Measurements from ENCODE around the gene ZNF227. TPM values are rescaled to one million over a fixed set of nuclear protein-coding genes. Genes with fewer than 3 reads are reported as not detected.

Gene ZNF227
- total RNA-seq, 1 experiment from 2014 or later = 22.6 TPM

DNA sequence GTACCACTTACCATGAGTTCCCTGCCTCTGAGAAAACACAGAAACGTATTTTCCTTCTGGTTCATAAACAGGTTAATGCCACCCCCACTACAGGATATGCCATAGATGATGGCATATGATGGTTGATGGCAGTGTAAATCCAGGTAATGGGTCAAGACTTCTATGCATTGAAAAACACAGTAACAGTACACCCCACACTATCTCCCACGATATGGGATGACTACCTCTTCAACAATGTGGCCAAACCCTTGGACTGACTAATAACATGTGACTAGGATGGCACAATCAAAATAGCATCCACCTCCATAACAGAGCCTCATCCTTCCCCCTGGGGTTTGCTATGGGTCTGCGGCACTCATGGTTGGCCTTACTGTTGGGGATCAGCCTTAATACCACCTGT is 70.5 kb downstream of the ZNF227 start:
- H3K23ac ChIP-seq (ENCODE audit: insufficient read length, low read depth, low read length) = no peak overlapping the region
- Mint-ChIP-seq H3K4me1 (peaks cover 6 to 7% of the 10 kb centered on the region in 2 experiments; a peak in 3 of 4 replicates), H3K4me3 (0 out of 5 replicates have a peak overlapping the region, but pooled peaks of 1 of the 2 experiments have one; percentile 24), H3K36me3 (ENCODE audit: insufficient read depth in 1 of 3, low read depth in 3 of 3) (peaks cover 28 to 49% (median 39%) of the 10 kb centered on the region in 3 experiments), H3K27ac (no peak overlapping the region), H3K27me3 (ENCODE audit: low read depth) (no peaks in the 10 kb centered on the region; the same call in 1 of the 2 replicates), H3K9me3 (peaks cover 28 to 69% of the 10 kb centered on the region in 2 experiments)
- no CpG with 5 or more reads among the region's 3 CpGs for WGBS (ENCODE audit: extremely low coverage, insufficient read length, low lambda C conversion rate)
- H3K4me2 ChIP-seq (ENCODE audit: insufficient read depth, insufficient read length, low read length) = no peak overlapping the region
- no peak overlapping the region for H2BK20ac ChIP-seq (ENCODE audit: low read depth, low read length, poor library complexity, severe bottlenecking)
- no peaks in the 10 kb centered on the region for H3K23me2 ChIP-seq (ENCODE audit: insufficient read length, low read depth, low read length, poor library complexity, severe bottlenecking)
- H3K9me3 ChIP-seq (ENCODE audit: control insufficient read depth, low read depth, low read length) = no peaks in the 10 kb centered on the region
- no peak overlapping the region for H3K27ac ChIP-seq (ENCODE audit: insufficient read length, low read depth, low read length)
- no peak overlapping the region for H2BK12ac ChIP-seq (ENCODE audit: insufficient read length, low read depth, low read length)
- H3K4ac ChIP-seq (ENCODE audit: low read depth, low read length) = no peak overlapping the region
- H4K20me1 ChIP-seq (ENCODE audit: control insufficient read depth, insufficient read depth, insufficient read length) = no peaks in the 10 kb centered on the region
- H4K8ac ChIP-seq (replicated peaks; ENCODE audit: insufficient read length, low read depth, low read length) = no peak overlapping the region
- no peaks in the 10 kb centered on the region for H3K27me3 ChIP-seq (ENCODE audit: insufficient read depth, low read length)
- H3K4me1 ChIP-seq (ENCODE audit: insufficient read depth, low read length) = no peaks in the 10 kb centered on the region
- no peak overlapping the region for H2BK15ac ChIP-seq (ENCODE audit: low read depth, low read length)
- H2AK5ac ChIP-seq (ENCODE audit: insufficient read length, low read length) = no peak overlapping the region
- H3K14ac ChIP-seq (ENCODE audit: insufficient read depth, low read length) = no peak overlapping the region
- TF ChIP-seq, protein P1, sequence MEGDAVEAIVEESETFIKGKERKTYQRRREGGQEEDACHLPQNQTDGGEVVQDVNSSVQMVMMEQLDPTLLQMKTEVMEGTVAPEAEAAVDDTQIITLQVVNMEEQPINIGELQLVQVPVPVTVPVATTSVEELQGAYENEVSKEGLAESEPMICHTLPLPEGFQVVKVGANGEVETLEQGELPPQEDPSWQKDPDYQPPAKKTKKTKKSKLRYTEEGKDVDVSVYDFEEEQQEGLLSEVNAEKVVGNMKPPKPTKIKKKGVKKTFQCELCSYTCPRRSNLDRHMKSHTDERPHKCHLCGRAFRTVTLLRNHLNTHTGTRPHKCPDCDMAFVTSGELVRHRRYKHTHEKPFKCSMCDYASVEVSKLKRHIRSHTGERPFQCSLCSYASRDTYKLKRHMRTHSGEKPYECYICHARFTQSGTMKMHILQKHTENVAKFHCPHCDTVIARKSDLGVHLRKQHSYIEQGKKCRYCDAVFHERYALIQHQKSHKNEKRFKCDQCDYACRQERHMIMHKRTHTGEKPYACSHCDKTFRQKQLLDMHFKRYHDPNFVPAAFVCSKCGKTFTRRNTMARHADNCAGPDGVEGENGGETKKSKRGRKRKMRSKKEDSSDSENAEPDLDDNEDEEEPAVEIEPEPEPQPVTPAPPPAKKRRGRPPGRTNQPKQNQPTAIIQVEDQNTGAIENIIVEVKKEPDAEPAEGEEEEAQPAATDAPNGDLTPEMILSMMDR (conservative IDR thresholded peaks at IDR 0.05) = no peak
- H2AFZ ChIP-seq (ENCODE audit: low read length) = no peak overlapping the region
- no peak overlapping the region for H4K5ac ChIP-seq (ENCODE audit: insufficient read length, low read depth, low read length)
- H2BK120ac ChIP-seq (ENCODE audit: low read depth, low read length, poor library complexity, severe bottlenecking) = no peak overlapping the region
- H3K79me1 ChIP-seq (ENCODE audit: insufficient read depth, low read depth, low read length, poor library complexity, severe bottlenecking) = no peaks in the 10 kb centered on the region
- H3K9ac ChIP-seq (ENCODE audit: extremely low read depth, insufficient read length, low read length) = no peak overlapping the region
- no peak overlapping the region for H3K18ac ChIP-seq (ENCODE audit: insufficient read length, low read depth, low read length)
- no peak overlapping the region for H2BK5ac ChIP-seq (ENCODE audit: insufficient read length, low read length)
- H3T11ph ChIP-seq (ENCODE audit: low read length) = no peak overlapping the region
- H3K56ac ChIP-seq (ENCODE audit: insufficient read length, low read depth, low read length) = no peak overlapping the region
- H4K91ac ChIP-seq (ENCODE audit: insufficient read length, low read depth, low read length) = no peak overlapping the region
- no peaks in the 10 kb centered on the region for H3K79me2 ChIP-seq (ENCODE audit: insufficient read depth, low read length)
- no peak for DNase-seq

All from H9 (cell line).